ENCODE measurements around the gene THRA.
A peak's percentile ranks its signal among the peaks of the same experiment; 100 is the strongest.

THRA gene

GRCh38 chr17:40079545-40079944, 16.8 kb downstream of the THRA start:
- TF ChIP-seq CTCF (IDR thresholded peaks at IDR 0.05; ENCODE audit: low read depth, low read length), result no peak
- DNase-seq (ENCODE audit: low read depth, low spot score), result no peak
- H3K4me3 ChIP-seq (ENCODE audit: low read depth, low read length), result no peak overlapping the region
- in situ Hi-C loops (cut with HindIII; ENCODE audit: low sequenced_read_pairs), result no loop called here

GRCh38 chr17:40084477-40084876, 21.7 kb downstream of the THRA start:
- H3K4me3 ChIP-seq (ENCODE audit: low read depth, low read length), result no peak overlapping the region
- DNase-seq (ENCODE audit: low read depth, low spot score), result no peak
- in situ Hi-C loops (cut with HindIII; ENCODE audit: low sequenced_read_pairs), result no loop called here
- no peak for TF ChIP-seq CTCF (IDR thresholded peaks at IDR 0.05; ENCODE audit: low read depth, low read length)

GRCh38 chr17:40086150-40087044, 23.6 kb downstream of the THRA start:
- TF ChIP-seq CTCF (IDR thresholded peaks at IDR 0.05; ENCODE audit: low read depth, low read length), result peak; percentile 83
- H3K4me3 ChIP-seq (ENCODE audit: low read depth, low read length), result no peak overlapping the region
- in situ Hi-C loops (cut with HindIII; ENCODE audit: low sequenced_read_pairs), result no loop called here
- DNase-seq (ENCODE audit: low read depth, low spot score), result no peak

- in situ Hi-C loops (cut with HindIII; ENCODE audit: low sequenced_read_pairs), result no loop called here
- TF ChIP-seq CTCF (IDR thresholded peaks at IDR 0.05; ENCODE audit: low read depth, low read length), result no peak
- H3K4me3 ChIP-seq (ENCODE audit: low read depth, low read length), result no peak overlapping the region
- DNase-seq (ENCODE audit: low read depth, low spot score), result no peak
Observed at GRCh38 chr17:40087049-40087794, 24.5 kb downstream of the THRA start.

- no peak overlapping the region for H3K4me3 ChIP-seq (ENCODE audit: low read depth, low read length)
- TF ChIP-seq CTCF (IDR thresholded peaks at IDR 0.05; ENCODE audit: low read depth, low read length), result no peak
- no peak for DNase-seq (ENCODE audit: low read depth, low spot score)
- in situ Hi-C loops (cut with HindIII; ENCODE audit: low sequenced_read_pairs), result no loop called here
Observed at GRCh38 chr17:40087903-40088718, 25.3 kb downstream of the THRA start.
